PC-3 (cell line): ENCODE data around the gene TDRD1.

Source experiments
- CTCF ChIP-seq: fragments of 300-600 bp; sonication (generic); conservative IDR thresholded peaks from 2 replicates; pipeline ENCODE4 v1.5.1; 2017; ENCODE audit warnings: antibody characterized with exemption, low read depth, mild to moderate bottlenecking, low read length
- EZH2 ChIP-seq: fragments of 300-600 bp; sonication (generic); IDR thresholded peaks from one replicate; pipeline ENCODE4 v1.6.1; 2017; ENCODE audit warnings: antibody characterized with exemption, mild to moderate bottlenecking, low read length; ENCODE audit not compliant: unreplicated experiment
- EZH2phosphoT487 ChIP-seq: fragments of 300-600 bp; sonication (generic); IDR thresholded peaks from 2 replicates; pipeline ENCODE4 v1.6.1; 2018; ENCODE audit warnings: mild to moderate bottlenecking, antibody characterized with exemption, low read length, borderline replicate concordance

- TF ChIP-seq CTCF (no peak), EZH2 (no peak), EZH2phosphoT487 (no peak)
These were observed 53.5 kb downstream of the TDRD1 start for GRCh38 chr10:114232561-114233176.
